Endothelial cell of umbilical vein (primary cell): ENCODE data around the gene DCDC2B.

Experiments
- CTCF ChIP-seq, 2 donors: IDR thresholded peaks; 1 replicate in 1 of 2; 2 replicates in 1 of 2; pipeline ENCODE4 v1.5.1; 2011; ENCODE audit warnings: low read length in 2 of 2, mild to moderate bottlenecking in 2 of 2, moderate library complexity in 2 of 2, control low read depth in 1 of 2, inconsistent platforms in 1 of 2, low read depth in 1 of 2; ENCODE audit not compliant: insufficient read depth in 1 of 2; ENCODE audit errors: extremely low read depth in 1 of 2
- EZH2 ChIP-seq: IDR thresholded peaks from 2 replicates; pipeline ENCODE4 v1.6.1; 2012; ENCODE audit warnings: borderline replicate concordance, low read depth, mild to moderate bottlenecking, moderate library complexity, low read length, inconsistent platforms; ENCODE audit not compliant: severe bottlenecking
- POLR2AphosphoS5 ChIP-seq: IDR thresholded peaks from 2 replicates; pipeline ENCODE4 v1.6.1; 2012; ENCODE audit warnings: low read depth, mild to moderate bottlenecking, control low read depth, low read length, moderate library complexity; ENCODE audit not compliant: insufficient read depth

GRCh38 chr1:32194984-32195383 is 13.9 kb upstream of the DCDC2B start:
- TF ChIP-seq CTCF (IDR thresholded peaks at IDR 0.05; ENCODE audit: extremely low read depth in 1 of 2, insufficient read depth in 1 of 2, low read depth in 1 of 2, low read length in 2 of 2) (no peak), POLR2AphosphoS5 (no peak), EZH2 (no peak)
